SH-SY5Y (cell line): Measurements from ENCODE around the gene NCF4.

Source experiments
- GATA2 ChIP-seq: IDR thresholded peaks from 2 replicates; pipeline ENCODE4 v1.6.1; 2011; ENCODE audit warnings: mild to moderate bottlenecking, low read depth, low read length
- GATA3 ChIP-seq: IDR thresholded peaks from 2 replicates; pipeline ENCODE4 v1.6.1; 2011; ENCODE audit warnings: low read depth, mild to moderate bottlenecking, low read length, moderate library complexity

Gene NCF4

GRCh38 chr22:36911887-36912661, 51.3 kb downstream of the NCF4 start:
- no peak for TF ChIP-seq GATA3
- TF ChIP-seq GATA2 = no peak

GRCh38 chr22:36912694-36913426, 52.1 kb downstream of the NCF4 start:
- TF ChIP-seq GATA2 (no peak), GATA3 (no peak)

GRCh38 chr22:36913427-36914389, 52.9 kb downstream of the NCF4 start, which contains the start of gene CSF2RB:
Gene CSF2RB (plus strand): TSS chr22:36913628. CDS start chr22:36922208, 8,580 bp downstream.
- TF ChIP-seq GATA2 (no peak), GATA3 (no peak)

GRCh38 chr22:36914390-36914752, 53.6 kb downstream of the NCF4 start:
- no peak for TF ChIP-seq GATA3
- no peak for TF ChIP-seq GATA2

GRCh38 chr22:36916034-36916433, 55.2 kb downstream of the NCF4 start:
- TF ChIP-seq GATA2 = no peak
- no peak for TF ChIP-seq GATA3

- TF ChIP-seq GATA3 (no peak), GATA2 (no peak)
Measured at GRCh38 chr22:36918586-36919284, 57.9 kb downstream of the NCF4 start.

GRCh38 chr22:36921309-36922104, 60.7 kb downstream of the NCF4 start:
- TF ChIP-seq GATA2 (no peak), GATA3 (no peak)

GRCh38 chr22:36922105-36922608, 61.4 kb downstream of the NCF4 start:
- TF ChIP-seq GATA3 (no peak), GATA2 (no peak)

GRCh38 chr22:36922711-36923110, 61.9 kb downstream of the NCF4 start:
- TF ChIP-seq GATA3 (no peak), GATA2 (no peak)

GRCh38 chr22:36923131-36923788, 62.5 kb downstream of the NCF4 start:
- no peak for TF ChIP-seq GATA2
- no peak for TF ChIP-seq GATA3

GRCh38 chr22:36924151-36924698, 63.4 kb downstream of the NCF4 start:
- TF ChIP-seq GATA2 (no peak), GATA3 (no peak)
